GM19025 (cell line): ENCODE data around the gene PTPRJ.

Experiments
- ATAC-seq: cut with Tn5 transposase; IDR thresholded peaks from one replicate; pipeline ENCODE4 v1.9.1; 2021; ENCODE audit warnings: mild to moderate bottlenecking, low read depth, moderate library complexity; ENCODE audit not compliant: unreplicated experiment

The PTPRJ gene

DNA sequence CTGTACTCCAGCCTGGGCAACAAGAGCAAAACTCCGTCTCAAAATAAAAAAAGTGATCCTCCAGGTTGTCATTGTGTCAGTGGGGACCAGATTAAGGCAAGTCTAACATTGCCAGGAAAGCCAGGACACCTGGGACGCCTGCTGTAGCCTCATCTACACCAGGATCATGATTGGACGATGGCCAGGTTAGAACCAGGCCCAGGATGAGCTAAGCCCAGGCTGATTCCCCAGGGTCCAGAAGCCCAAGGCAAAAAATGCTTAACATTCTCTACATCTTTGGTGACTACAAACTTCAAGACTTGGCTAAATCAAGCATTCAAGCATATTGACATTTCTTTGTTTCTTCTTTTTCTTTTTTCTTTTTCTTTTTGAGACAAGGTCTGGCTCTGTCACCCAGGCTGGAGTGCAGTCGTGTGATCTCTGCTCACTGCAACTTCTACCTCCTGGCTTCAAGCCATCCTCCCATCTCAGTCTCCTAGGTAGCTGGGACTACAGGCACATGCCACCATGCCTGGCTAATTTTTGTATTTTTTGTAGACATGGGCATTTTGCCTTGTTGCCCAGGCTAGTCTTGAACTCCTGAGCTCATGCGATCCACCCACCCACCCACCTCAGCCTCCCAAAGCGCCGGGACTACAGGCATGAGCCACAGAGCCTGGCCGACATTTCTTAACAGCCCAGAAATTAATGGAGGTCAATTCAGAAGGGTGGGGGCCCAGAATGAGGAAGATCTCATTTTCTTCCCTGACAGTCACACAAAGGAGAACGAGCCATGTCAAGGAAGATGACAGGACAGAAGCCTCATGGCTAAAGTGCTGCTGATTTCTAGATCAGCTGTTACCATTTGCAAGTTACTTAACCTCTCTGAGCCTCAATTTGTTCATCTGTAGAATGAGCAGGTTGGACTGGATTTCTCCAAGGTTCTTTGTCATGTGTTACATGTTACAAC is 12.5 kb upstream of the PTPRJ start:
- ATAC-seq = no peak

GRCh38 chr11:47969401-47969800 is 11.0 kb upstream of the PTPRJ start:
- ATAC-seq = no peak

GRCh38 chr11:47971501-47971900 is 8.9 kb upstream of the PTPRJ start:
- no peak for ATAC-seq

DNA sequence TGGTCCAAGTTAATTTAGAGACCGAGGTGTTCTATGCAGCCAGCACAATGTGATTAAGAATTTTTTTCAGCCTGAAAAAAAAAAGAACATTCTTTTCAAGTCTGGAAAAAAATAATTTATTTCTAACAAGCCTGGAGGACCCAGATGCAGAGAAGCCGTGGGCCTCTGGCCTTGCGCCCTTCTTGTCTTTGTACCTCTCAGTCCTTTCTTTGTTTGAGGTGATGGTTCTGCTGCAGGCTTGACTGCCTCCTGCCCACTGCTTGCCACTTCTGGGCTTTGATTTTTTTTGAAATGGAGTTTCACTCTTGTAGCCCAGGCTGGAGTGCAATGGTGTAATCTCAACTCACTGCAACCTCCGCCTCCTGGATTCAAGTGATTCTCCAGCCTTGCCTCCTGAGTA is 7.2 kb upstream of the PTPRJ start:
- ATAC-seq = no peak

GRCh38 chr11:47976931-47977330 is 3.4 kb upstream of the PTPRJ start:
- ATAC-seq = no peak

DNA sequence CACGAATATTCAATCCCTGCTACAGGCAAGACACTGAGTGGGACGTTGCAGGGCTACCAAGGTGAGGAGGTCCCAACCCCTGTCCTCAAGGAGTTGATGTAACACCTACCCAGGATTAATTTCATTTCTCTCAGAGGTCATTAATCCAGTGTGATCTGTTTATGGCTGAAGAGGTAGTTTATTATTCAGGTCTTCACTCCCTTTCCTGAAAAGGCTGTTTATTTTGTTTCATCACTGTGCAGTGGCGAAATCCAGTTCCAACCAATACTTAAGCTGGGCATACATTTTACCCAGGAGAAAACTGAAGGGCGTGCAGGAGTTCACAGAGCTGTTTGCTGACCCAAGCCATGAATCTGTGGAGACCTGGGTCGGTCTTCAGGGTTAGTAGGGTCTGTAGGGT is 2.7 kb upstream of the PTPRJ start:
- no peak for ATAC-seq

- ATAC-seq = no peak
Measured at GRCh38 chr11:47979378-47980087, 826 bp upstream of the PTPRJ start.

DNA sequence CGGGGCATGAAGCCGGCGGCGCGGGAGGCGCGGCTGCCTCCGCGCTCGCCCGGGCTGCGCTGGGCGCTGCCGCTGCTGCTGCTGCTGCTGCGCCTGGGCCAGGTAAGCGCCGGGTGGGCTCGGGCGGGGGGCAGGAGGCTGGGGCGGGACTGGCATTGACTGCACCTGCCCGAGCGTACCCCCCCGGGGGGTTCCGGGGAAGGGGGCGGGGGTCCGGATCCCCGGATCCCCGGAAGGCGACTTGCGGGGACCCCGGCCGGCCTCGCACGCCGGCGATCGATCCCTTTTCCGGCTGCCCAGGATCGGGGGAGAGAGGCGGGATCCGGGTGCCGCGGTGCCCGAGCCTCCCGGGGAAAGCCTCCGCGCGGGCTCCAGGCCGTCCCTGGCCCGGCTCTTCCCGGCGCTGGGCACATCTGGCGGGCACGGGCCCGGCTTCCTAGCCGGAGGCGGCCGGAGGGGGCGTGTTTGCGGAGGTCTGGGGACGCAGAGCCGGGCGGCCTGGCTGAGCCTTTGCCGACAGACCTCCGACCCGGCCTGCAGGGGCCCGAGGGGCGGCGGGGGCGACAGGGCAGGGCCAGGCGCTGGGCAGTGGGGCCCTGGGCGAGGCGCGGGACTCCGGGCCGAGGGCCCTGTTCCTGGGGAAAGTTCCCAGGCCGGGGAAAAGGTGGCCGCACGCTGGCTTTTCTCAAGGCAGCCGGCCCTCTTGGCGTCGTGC is 705 bp downstream of the PTPRJ start:
- peak; percentile 53 for ATAC-seq

- no peak for ATAC-seq
Measured at GRCh38 chr11:47981667-47982404, 1.5 kb downstream of the PTPRJ start.

DNA sequence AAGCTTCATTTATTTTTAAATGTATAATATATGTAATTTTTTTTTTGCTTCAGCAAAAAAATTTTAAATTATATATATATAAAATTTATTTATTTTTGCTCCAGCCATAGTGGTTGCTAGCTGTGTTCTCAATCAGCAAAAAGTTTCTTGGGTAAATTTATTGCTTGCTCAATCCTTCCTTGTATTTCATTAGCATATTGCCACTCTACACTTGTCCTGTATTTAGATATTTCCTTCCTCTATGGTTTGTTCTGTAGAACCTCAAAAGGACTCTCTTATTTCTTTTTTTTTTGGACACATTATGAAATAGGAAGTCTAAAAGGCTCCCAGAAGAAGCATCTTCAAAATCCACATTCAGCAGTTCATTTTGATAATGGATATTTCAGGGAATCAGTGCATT is 2.3 kb downstream of the PTPRJ start:
- no peak for ATAC-seq

GRCh38 chr11:47983464-47984397 is 3.4 kb downstream of the PTPRJ start:
- ATAC-seq = no peak

GRCh38 chr11:47986219-47986618 is 5.9 kb downstream of the PTPRJ start:
- no peak for ATAC-seq

DNA sequence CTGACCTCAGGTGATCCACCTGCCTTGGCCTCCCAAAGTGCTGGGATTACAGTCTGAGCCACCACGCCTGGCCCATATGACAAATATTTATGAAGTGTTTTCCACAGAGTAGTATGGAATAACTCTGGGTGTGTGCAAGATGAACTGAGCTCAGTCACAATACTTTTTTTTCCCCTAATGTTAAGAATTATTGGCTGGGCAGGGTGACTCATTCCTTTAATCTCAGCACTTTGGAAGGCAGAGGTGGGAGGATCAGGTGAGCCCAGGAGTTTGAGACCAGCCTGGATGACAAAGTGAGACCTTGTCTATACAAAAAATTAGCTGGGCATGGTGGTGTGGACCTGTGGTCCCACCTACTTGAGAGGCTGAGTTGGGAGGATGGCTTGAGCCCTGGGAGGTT is 6.4 kb downstream of the PTPRJ start:
- ATAC-seq = no peak

GRCh38 chr11:47987310-47987709 is 7.0 kb downstream of the PTPRJ start:
- no peak for ATAC-seq

GRCh38 chr11:47987781-47988180 is 7.4 kb downstream of the PTPRJ start:
- no peak for ATAC-seq

DNA sequence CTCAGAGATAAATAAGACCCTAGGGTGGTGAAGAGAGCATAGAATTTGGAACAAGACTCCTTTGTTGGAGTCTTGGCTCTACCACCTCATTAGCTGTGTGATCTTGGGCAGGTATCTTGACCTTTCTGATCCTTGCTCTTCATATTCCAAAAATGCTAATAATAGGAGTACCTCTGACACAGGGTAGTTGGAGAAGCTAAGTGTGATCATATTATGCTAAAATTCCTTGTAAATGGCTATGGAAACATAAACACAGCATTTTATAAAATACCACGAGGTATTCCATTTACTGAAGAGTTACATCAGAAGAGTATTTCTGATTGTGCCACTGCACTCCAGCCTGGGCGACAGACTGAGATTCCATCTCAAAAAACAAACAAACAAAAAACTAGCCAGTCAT is 9.4 kb downstream of the PTPRJ start:
- no peak for ATAC-seq

DNA sequence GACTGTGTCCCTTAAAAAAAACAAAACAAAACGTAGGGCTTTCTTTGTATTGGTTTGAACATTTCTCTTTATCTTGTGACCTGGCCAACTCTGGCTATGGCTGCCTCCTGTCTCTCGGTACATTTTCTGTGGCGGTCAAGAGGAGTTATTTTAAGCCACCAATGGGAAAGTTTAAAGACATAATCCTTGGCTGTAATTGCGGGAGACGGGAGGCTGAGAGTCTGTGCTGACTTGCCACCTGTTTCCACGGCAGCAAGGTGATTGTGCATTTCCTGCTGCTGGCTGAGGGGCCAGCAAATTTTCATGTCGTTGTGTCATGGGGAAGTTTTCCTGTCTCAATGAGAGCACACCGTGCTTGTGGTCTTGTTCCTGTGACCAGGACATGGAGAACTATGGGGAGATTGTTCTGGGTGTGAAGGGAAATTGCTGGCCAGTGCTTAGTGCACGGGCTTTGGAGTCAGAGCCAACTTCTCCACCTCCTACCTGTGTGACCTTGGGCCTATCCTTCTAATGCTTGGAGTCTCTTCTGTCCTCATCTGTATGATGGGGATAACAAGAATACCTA is 11.0 kb downstream of the PTPRJ start:
- no peak for ATAC-seq

DNA sequence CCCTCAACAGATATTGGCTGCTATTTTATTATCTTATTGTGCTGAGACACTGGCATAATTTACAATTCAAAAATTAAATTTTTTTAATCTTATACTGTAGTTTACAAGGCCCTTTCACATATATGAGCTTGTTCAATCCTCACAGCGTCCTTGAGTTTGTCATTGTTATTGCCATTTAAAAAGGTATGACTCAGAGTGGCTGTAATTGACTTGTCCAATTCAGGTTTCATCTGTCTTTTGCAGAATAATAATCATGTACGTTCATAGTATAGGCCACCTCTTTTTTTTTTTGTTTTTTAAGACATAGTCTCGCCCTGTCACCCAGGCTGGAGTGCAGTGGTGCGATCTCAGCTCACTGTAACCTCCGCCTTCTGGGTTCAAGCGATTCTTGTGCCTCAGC is 11.5 kb downstream of the PTPRJ start:
- ATAC-seq = no peak
